GM18867 (cell line): ENCODE results near the gene DCAF16.

Source experiments
- ATAC-seq: cut with Tn5 transposase; IDR thresholded peaks from one replicate; pipeline ENCODE4 v1.9.1; 2021; ENCODE audit warnings: mild to moderate bottlenecking, moderate library complexity; ENCODE audit not compliant: unreplicated experiment

Gene DCAF16

GRCh38 chr4:17785858-17786257 is 24.7 kb downstream of the DCAF16 start:
- no peak for ATAC-seq

GRCh38 chr4:17781300-17782287 is 29.0 kb downstream of the DCAF16 start, which contains the start of gene FAM184B:
FAM184B (minus strand) TSS chr4:17781621; CDS start chr4:17781299, 322 bp downstream.
- no peak for ATAC-seq

GRCh38 chr4:17780501-17781299 is 29.9 kb downstream of the DCAF16 start:
- ATAC-seq: no peak

- ATAC-seq: no peak
These were observed 32.1 kb downstream of the DCAF16 start for GRCh38 chr4:17778431-17778830.

- ATAC-seq: no peak
These were observed 37.3 kb downstream of the DCAF16 start for GRCh38 chr4:17773135-17773698.

GRCh38 chr4:17771284-17771908 is 39.2 kb downstream of the DCAF16 start:
- ATAC-seq: no peak

- ATAC-seq: no peak
These were observed 39.7 kb downstream of the DCAF16 start for GRCh38 chr4:17770845-17771244.

GRCh38 chr4:17769406-17770174 is 41.0 kb downstream of the DCAF16 start:
- no peak for ATAC-seq

- no peak for ATAC-seq
These were observed 43.6 kb downstream of the DCAF16 start for GRCh38 chr4:17766826-17767458.

GRCh38 chr4:17765514-17766286 is 44.9 kb downstream of the DCAF16 start:
- no peak for ATAC-seq

- no peak for ATAC-seq
These were observed 46.6 kb downstream of the DCAF16 start for GRCh38 chr4:17763931-17764330.

- no peak for ATAC-seq
These were observed 47.1 kb downstream of the DCAF16 start for GRCh38 chr4:17763416-17763815.

GRCh38 chr4:17762726-17763125 is 47.8 kb downstream of the DCAF16 start:
- no peak for ATAC-seq

- ATAC-seq: no peak
These were observed 49.5 kb downstream of the DCAF16 start for GRCh38 chr4:17761062-17761461.

- ATAC-seq: no peak
These were observed 49.9 kb downstream of the DCAF16 start for GRCh38 chr4:17760626-17761025.

- no peak for ATAC-seq
These were observed 52.1 kb downstream of the DCAF16 start for GRCh38 chr4:17758485-17758884.

- ATAC-seq: no peak
These were observed 52.9 kb downstream of the DCAF16 start for GRCh38 chr4:17757621-17758020.

GRCh38 chr4:17753646-17754045 is 56.9 kb downstream of the DCAF16 start:
- ATAC-seq: no peak
